CD8-positive, alpha-beta memory T cell (primary cell): Measurements from ENCODE around the gene LYRM4. TPM values are rescaled to one million over a fixed set of nuclear protein-coding genes. Genes with fewer than 3 reads are reported as not detected.

Source experiments
- CTCF ChIA-PET: fragments of 350-600 bp; sonication (Branson Sonifier 250); formaldehyde crosslinking; loops from one replicate; lab custom pipeline; 2021; ENCODE audit warnings: antibody characterized with exemption; lab: Charles Lee
- POLR2A ChIA-PET: fragments of 350-600 bp; sonication (Branson Sonifier 250); formaldehyde crosslinking; loops from one replicate; lab custom pipeline; 2021; ENCODE audit warnings: antibody characterized with exemption; lab: Charles Lee
- DNase-seq, 5 donors: peaks; one replicate each; pipeline versions ENCODE4 v3.0.0 to v3.0.0-alpha.2; 2020 to 2022; ENCODE audit warnings: mixed read lengths in 1 of 5
- H3K27ac ChIP-seq: one replicate; pipeline ENCODE4 v1.7.0; 2013; ENCODE audit warnings: low read depth, mild to moderate bottlenecking, low read length, moderate library complexity
- H3K27me3 ChIP-seq: 2 replicates; pipeline ENCODE4 v1.7.0; 2013; ENCODE audit warnings: low read length, mild to moderate bottlenecking; ENCODE audit not compliant: insufficient read depth, poor library complexity, severe bottlenecking
- H3K36me3 ChIP-seq: 2 replicates; pipeline ENCODE4 v1.7.0; 2013; ENCODE audit warnings: mild to moderate bottlenecking, low read length, moderate library complexity; ENCODE audit not compliant: insufficient read depth
- H3K4me1 ChIP-seq: 2 replicates; pipeline ENCODE4 v1.7.0; 2013; ENCODE audit warnings: mild to moderate bottlenecking, low read length, moderate library complexity; ENCODE audit not compliant: insufficient read depth
- H3K4me3 ChIP-seq: 2 replicates; pipeline ENCODE4 v1.7.0; 2013; ENCODE audit warnings: mild to moderate bottlenecking, low read length
- H3K9me3 ChIP-seq: 2 replicates; pipeline ENCODE4 v1.7.0; 2013; ENCODE audit warnings: mild to moderate bottlenecking, low read length
- H3K27ac Mint-ChIP-seq, 8 donors: one replicate each; pipeline ENCODE4 v1.8.0; 2020 to 2021; ENCODE audit warnings: mixed read lengths in 8 of 8, mild to moderate bottlenecking in 6 of 8, inconsistent platforms in 3 of 8, moderate library complexity in 3 of 8
- H3K27me3 Mint-ChIP-seq, 2 donors: one replicate each; pipeline ENCODE4 v1.8.0; 2020 to 2021; ENCODE audit warnings: mixed read lengths in 2 of 2, mild to moderate bottlenecking in 1 of 2, moderate library complexity in 1 of 2
- H3K36me3 Mint-ChIP-seq, 3 donors: one replicate each; pipeline ENCODE4 v1.8.0; 2020 to 2021; ENCODE audit warnings: mixed read lengths in 3 of 3, inconsistent platforms in 1 of 3, mild to moderate bottlenecking in 1 of 3
- H3K4me1 Mint-ChIP-seq, 3 donors: one replicate each; pipeline ENCODE4 v1.8.0; 2020 to 2021; ENCODE audit warnings: mixed read lengths in 3 of 3, inconsistent platforms in 1 of 3, mild to moderate bottlenecking in 1 of 3
- H3K4me3 Mint-ChIP-seq, 7 donors: one replicate each; pipeline ENCODE4 v1.8.0; 2020 to 2021; ENCODE audit warnings: mixed read lengths in 7 of 7, mild to moderate bottlenecking in 6 of 7, moderate library complexity in 4 of 7, inconsistent platforms in 2 of 7
- H3K9me3 Mint-ChIP-seq, 5 donors: one replicate each; pipeline ENCODE4 v1.8.0; 2020 to 2022; ENCODE audit warnings: mixed read lengths in 5 of 5, mild to moderate bottlenecking in 3 of 5, moderate library complexity in 2 of 5, inconsistent platforms in 1 of 5
- polyA plus RNA-seq: library from polyadenylated mRNA; unstranded; fragments of 300-500 nt; fragmentation: Illumina TruSeq; gene quantifications from one replicate; pipeline ENCODE4 v1.2.3, GENCODE V29; 2021
- total RNA-seq, 2 experiments: library from RNA; stranded (reverse); gene quantifications; one replicate each; pipeline ENCODE4 v1.2.3, GENCODE V29; 2021

LYRM4 gene
- total and polyA plus RNA-seq, 3 experiments from 2014 or later = 26.5 to 58.2 (median 55.1) TPM

DNA sequence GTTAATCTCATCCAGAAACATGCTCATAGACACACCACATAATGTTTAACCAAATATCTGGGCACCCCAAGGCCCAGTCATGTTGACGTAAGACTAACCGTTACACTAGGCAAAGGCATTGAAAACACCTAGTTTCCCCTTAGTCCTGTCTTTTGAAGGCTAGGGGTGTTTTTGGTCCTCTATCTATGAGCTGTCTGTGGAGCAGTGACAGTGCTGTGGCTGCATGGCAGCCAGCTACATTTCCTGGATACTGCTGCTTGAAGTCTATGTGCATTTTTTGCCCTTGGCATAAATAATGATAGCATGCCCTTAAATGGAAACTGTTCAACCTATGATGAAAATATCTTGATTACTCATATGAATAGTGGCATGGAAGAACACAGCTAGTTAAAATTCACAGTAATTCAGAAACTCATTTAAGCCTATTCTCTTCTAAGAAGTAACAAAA lies 19.2 kb upstream of the LYRM4 start:
- DNase-seq = no peak
- ChIA-PET POLR2A (no interaction called here), CTCF (no interaction called here)
- H3K4me1 ChIP-seq = peaks cover 4% of the 10 kb centered on the region
- H3K9me3 ChIP-seq = no peaks in the 10 kb centered on the region
- no peaks in the 10 kb centered on the region for H3K36me3 ChIP-seq
- Mint-ChIP-seq H3K4me1 (peaks cover 40 to 62% (median 61%) of the 10 kb centered on the region in 3 donors), H3K9me3 (peaks cover 0 to 2% (median 0%) of the 10 kb centered on the region in 5 donors), H3K4me3 (peak overlapping the region in 2 of 7 donors; percentile 5 to 21), H3K27ac (peak overlapping the region in 1 of 8 donors; percentile 82), H3K36me3 (peaks cover 0 to 8% (median 6%) of the 10 kb centered on the region in 3 donors), H3K27me3 (no peaks in the 10 kb centered on the region)
- H3K27ac ChIP-seq = no peak overlapping the region
- no peaks in the 10 kb centered on the region for H3K27me3 ChIP-seq
- H3K4me3 ChIP-seq = no peak overlapping the region

DNA sequence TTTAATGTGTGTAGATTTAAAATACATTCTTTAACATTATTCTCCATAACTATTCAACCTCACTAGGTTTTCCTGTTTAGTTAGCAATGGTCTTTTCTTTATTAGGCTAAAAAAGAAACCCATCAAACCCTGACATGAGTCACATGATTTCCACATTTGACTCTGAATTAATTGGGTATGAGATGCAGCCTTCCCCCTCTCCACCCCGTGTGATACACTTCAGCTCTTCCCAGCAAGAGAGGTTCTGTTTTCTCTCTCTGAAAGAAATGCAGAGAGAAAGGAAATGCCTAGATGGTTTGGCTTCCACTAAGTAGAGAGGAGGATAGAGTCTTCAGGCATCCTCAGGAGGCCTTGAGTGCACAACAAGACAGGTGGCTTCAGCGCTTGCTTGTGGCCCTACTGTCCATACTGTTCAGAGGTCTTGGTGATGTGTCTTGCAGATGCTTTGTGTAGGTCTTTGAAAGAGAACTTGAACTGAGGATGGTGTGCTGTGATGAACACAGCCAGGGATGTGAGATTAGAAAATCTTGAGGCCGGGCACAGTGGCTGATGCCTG lies 17.9 kb upstream of the LYRM4 start:
- Mint-ChIP-seq H3K36me3 (peaks cover 0 to 12% (median 5%) of the 10 kb centered on the region in 3 donors), H3K27ac (peak overlapping the region in 2 of 8 donors; percentile 5 to 74), H3K4me1 (peaks cover 35 to 58% (median 58%) of the 10 kb centered on the region in 3 donors), H3K27me3 (no peaks in the 10 kb centered on the region), H3K4me3 (peak overlapping the region in 1 of 7 donors; percentile 52), H3K9me3 (peaks cover 0 to 2% (median 0%) of the 10 kb centered on the region in 5 donors)
- DNase-seq = no peak
- no peak overlapping the region for H3K27ac ChIP-seq
- CTCF ChIA-PET = no interaction called here
- H3K9me3 ChIP-seq = no peaks in the 10 kb centered on the region
- H3K4me3 ChIP-seq = no peak overlapping the region
- H3K27me3 ChIP-seq = no peaks in the 10 kb centered on the region
- peaks cover 4% of the 10 kb centered on the region for H3K4me1 ChIP-seq
- no peaks in the 10 kb centered on the region for H3K36me3 ChIP-seq
- POLR2A ChIA-PET = no interaction called here

DNA sequence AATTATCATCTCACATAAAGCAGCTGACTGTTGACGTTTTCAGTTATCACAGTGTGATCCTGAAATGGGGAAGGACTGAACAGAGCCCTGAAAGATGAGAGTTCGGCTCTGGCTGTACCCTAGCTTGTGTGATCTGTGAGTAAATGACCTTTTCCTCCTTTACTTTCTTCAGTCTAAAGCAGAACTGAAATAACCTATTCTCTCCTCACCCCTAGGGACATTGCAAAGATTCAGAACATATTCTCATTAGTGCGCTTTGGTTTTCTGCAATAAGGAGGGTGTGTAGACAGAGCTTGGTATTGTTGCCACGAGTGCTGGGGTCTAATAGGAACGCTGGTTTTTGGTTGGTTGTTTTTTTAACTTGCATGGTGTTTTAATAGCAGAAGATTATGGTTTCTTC lies 17.3 kb upstream of the LYRM4 start:
- no peak for DNase-seq
- Mint-ChIP-seq H3K4me1 (peaks cover 34 to 61% (median 61%) of the 10 kb centered on the region in 3 donors), H3K27ac (no peak overlapping the region), H3K4me3 (no peak overlapping the region), H3K9me3 (peaks cover 0 to 2% (median 0%) of the 10 kb centered on the region in 5 donors), H3K36me3 (peaks cover 0 to 14% (median 5%) of the 10 kb centered on the region in 3 donors), H3K27me3 (no peaks in the 10 kb centered on the region)
- H3K4me1 ChIP-seq = peaks cover 4% of the 10 kb centered on the region
- H3K9me3 ChIP-seq = no peaks in the 10 kb centered on the region
- ChIA-PET CTCF (no interaction called here), POLR2A (no interaction called here)
- no peak overlapping the region for H3K27ac ChIP-seq
- H3K36me3 ChIP-seq = no peaks in the 10 kb centered on the region
- no peaks in the 10 kb centered on the region for H3K27me3 ChIP-seq
- no peak overlapping the region for H3K4me3 ChIP-seq

DNA sequence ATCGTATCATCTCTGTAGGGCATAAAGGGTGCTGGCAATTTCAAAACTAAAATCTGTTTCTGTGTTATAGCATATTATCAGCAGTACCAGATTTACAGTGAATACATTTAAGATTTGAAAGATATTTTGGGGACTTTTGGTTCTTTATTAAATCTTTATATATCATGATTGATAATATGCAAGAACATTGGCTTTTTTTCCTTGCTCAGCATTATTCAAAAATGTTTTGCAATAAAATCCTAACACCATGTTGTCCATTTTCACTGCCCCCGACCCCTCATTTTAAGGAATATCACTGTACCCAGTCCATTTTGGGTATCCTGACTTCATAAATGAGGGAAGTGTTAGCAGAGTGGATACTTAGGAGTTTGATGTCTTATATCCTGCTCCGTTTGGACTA lies 16.8 kb upstream of the LYRM4 start:
- no peak overlapping the region for H3K27ac ChIP-seq
- Mint-ChIP-seq H3K36me3 (peaks cover 0 to 19% (median 8%) of the 10 kb centered on the region in 3 donors), H3K4me3 (no peak overlapping the region), H3K27ac (no peak overlapping the region), H3K4me1 (peaks cover 33 to 64% (median 63%) of the 10 kb centered on the region in 3 donors), H3K9me3 (peaks cover 0 to 2% (median 0%) of the 10 kb centered on the region in 5 donors), H3K27me3 (no peaks in the 10 kb centered on the region)
- no peak overlapping the region for H3K4me3 ChIP-seq
- DNase-seq = no peak
- ChIA-PET CTCF (no interaction called here), POLR2A (no interaction called here)
- H3K36me3 ChIP-seq = no peaks in the 10 kb centered on the region
- H3K4me1 ChIP-seq = peaks cover 4% of the 10 kb centered on the region
- no peaks in the 10 kb centered on the region for H3K9me3 ChIP-seq
- H3K27me3 ChIP-seq = no peaks in the 10 kb centered on the region

DNA sequence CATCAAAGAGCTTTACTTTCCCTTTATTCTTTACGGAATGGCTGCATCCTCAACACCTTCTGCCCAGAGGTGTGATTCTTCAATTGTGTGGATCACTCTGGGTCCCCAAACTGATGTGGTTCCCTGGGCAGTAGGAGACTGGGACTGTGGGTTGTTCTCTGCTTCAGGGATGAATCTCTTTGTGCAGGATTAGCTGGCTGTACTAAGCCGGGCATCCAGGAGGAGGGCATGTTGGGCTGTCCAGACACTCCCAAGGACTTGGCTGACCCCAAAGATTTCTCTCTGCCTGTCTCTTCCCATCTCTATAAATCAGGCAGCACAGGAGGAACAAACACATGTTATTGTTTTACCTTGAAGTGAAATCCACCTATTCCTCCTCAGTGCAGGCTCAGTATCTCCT lies 15.8 kb upstream of the LYRM4 start:
- POLR2A ChIA-PET = no interaction called here
- H3K4me3 Mint-ChIP-seq = no peak overlapping the region

DNA sequence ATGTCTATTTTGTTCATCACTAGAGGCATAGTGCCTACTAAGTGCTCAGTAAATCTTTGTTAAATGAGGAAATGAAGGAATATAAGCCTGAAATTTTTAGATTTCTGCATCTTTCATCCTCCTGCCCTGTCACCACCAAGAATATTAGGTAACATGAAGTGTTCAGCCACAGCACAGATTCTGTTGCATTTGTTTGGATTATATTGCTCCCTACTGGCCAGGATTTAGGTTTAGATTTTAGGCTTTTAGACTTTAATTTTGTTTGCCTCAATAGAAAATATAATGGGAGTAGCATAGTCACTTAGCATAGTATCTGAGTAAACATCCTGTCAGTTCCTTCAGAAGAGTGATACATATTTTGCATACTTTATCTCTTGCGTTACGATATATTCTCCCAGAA lies 14.7 kb upstream of the LYRM4 start:
- Mint-ChIP-seq H3K4me3 (no peak overlapping the region), H3K27ac (no peak overlapping the region), H3K27me3 (no peaks in the 10 kb centered on the region), H3K4me1 (peaks cover 26 to 57% (median 53%) of the 10 kb centered on the region in 3 donors), H3K36me3 (peaks cover 0 to 26% (median 9%) of the 10 kb centered on the region in 3 donors), H3K9me3 (no peaks in the 10 kb centered on the region)
- Histone ChIP-seq H3K27ac (no peak overlapping the region), H3K9me3 (no peaks in the 10 kb centered on the region), H3K4me1 (peaks cover 9% of the 10 kb centered on the region), H3K36me3 (no peaks in the 10 kb centered on the region), H3K4me3 (no peak overlapping the region), H3K27me3 (no peaks in the 10 kb centered on the region)
- ChIA-PET POLR2A (no interaction called here), CTCF (interaction anchor here (1.0 kb wide), 1 partner anchor 9 kb away, joined by 3 read pairs; no protein-coding TSS in a partner anchor)
- no peak for DNase-seq

More for the DNA sequence above, 15.8 kb upstream of the LYRM4 start:
- H3K4me1 ChIP-seq = peaks cover 4% of the 10 kb centered on the region
- H3K4me1 Mint-ChIP-seq = peaks cover 25 to 59% (median 56%) of the 10 kb centered on the region in 3 donors
- no peak overlapping the region for H3K27ac Mint-ChIP-seq
- H3K27me3 Mint-ChIP-seq = no peaks in the 10 kb centered on the region
- peaks cover 0 to 23% (median 7%) of the 10 kb centered on the region in 3 donors for H3K36me3 Mint-ChIP-seq
- H3K4me3 ChIP-seq = no peak overlapping the region
- no peaks in the 10 kb centered on the region for H3K27me3 ChIP-seq
- H3K9me3 ChIP-seq = no peaks in the 10 kb centered on the region
- CTCF ChIA-PET = interaction anchor here (1.0 kb wide), 1 partner anchor 10 kb away, joined by 3 read pairs; no protein-coding TSS in a partner anchor
- no peak for DNase-seq
- H3K36me3 ChIP-seq = no peaks in the 10 kb centered on the region
- H3K9me3 Mint-ChIP-seq = no peaks in the 10 kb centered on the region
- H3K27ac ChIP-seq = no peak overlapping the region

DNA sequence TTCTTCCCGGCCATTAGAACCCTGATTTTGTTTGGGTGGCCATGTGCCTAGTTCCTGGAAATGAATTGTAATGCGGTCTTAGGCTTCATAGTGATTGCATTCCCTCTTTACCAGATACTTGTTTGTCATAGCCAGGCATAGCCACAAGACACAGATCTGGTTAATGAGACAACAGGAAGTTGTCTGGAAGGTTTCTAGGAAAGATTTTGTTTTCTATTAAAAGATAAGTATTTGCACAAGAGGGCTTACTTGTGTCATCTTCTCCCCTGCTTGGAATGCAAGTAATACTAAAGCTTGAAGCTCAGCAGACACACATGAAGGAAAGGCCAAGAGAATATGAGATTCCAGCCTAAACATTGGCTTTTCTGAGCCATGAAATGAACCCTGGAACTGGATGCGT lies 13.5 kb upstream of the LYRM4 start:
- DNase-seq = no peak
- Histone ChIP-seq H3K4me1 (peaks cover 5% of the 10 kb centered on the region), H3K27me3 (no peaks in the 10 kb centered on the region), H3K27ac (no peak overlapping the region), H3K4me3 (no peak overlapping the region), H3K36me3 (no peaks in the 10 kb centered on the region), H3K9me3 (no peaks in the 10 kb centered on the region)
- no peak overlapping the region for H3K27ac Mint-ChIP-seq
- H3K4me3 Mint-ChIP-seq = no peak overlapping the region
- H3K27me3 Mint-ChIP-seq = no peaks in the 10 kb centered on the region
- H3K36me3 Mint-ChIP-seq = peaks cover 0 to 28% (median 8%) of the 10 kb centered on the region in 3 donors
- no peaks in the 10 kb centered on the region for H3K9me3 Mint-ChIP-seq
- H3K4me1 Mint-ChIP-seq = peaks cover 19 to 44% (median 44%) of the 10 kb centered on the region in 3 donors
- ChIA-PET CTCF (no interaction called here), POLR2A (no interaction called here)

DNA sequence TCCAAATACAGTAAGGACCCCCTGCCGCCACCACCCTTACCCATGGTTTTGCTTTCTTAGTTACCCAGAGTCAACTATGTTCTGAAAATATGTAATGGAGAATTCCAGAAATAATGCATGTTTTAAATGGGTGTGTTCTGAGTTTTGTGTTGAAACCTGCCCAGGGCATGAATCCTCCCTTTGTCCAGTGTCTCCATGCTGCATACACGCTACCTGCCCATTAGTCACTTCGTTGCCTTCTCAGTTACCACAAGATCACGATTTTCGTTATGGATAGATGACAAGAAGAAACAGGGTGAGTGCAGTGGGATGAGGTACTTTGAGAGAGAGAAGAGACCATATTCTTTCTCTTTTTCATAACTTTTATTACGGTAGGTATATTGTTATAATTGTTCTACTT lies 11.2 kb upstream of the LYRM4 start:
- CTCF ChIA-PET = interaction anchor here (1.3 kb wide), 1 partner anchor 128 kb away, joined by 3 read pairs; no protein-coding TSS in a partner anchor
- H3K4me1 ChIP-seq = peaks cover 5% of the 10 kb centered on the region
- H3K4me1 Mint-ChIP-seq = peaks cover 12 to 39% (median 33%) of the 10 kb centered on the region in 3 donors
- DNase-seq = no peak
- no peak overlapping the region for H3K27ac Mint-ChIP-seq
- no peaks in the 10 kb centered on the region for H3K27me3 Mint-ChIP-seq
- no peaks in the 10 kb centered on the region for H3K9me3 Mint-ChIP-seq
- no peak overlapping the region for H3K4me3 Mint-ChIP-seq
- H3K9me3 ChIP-seq = no peaks in the 10 kb centered on the region
- H3K36me3 ChIP-seq = no peaks in the 10 kb centered on the region
- peaks cover 8 to 36% (median 14%) of the 10 kb centered on the region in 3 donors for H3K36me3 Mint-ChIP-seq
- H3K4me3 ChIP-seq = no peak overlapping the region
- POLR2A ChIA-PET = no interaction called here
- no peaks in the 10 kb centered on the region for H3K27me3 ChIP-seq
- H3K27ac ChIP-seq = no peak overlapping the region
